WERI-Rb-1 (cell line): ENCODE results near the gene OST4.

Source experiments
- DNase-seq: peaks from one replicate; pipeline ENCODE4 v3.0.0-alpha.2; 2020
- H3K27ac ChIP-seq: fragments of 250-450 bp; sonication (Bioruptor Pico); 2 replicates; pipeline ENCODE4 v1.5.1; 2020; ENCODE audit warnings: mild to moderate bottlenecking, moderate library complexity
- H3K27me3 ChIP-seq: fragments of 250-450 bp; sonication (Bioruptor Pico); 2 replicates; pipeline ENCODE4 v1.5.1; 2021; ENCODE audit warnings: mild to moderate bottlenecking, low read depth, moderate library complexity; ENCODE audit not compliant: insufficient read depth, severe bottlenecking
- H3K36me3 ChIP-seq: fragments of 250-450 bp; sonication (Bioruptor Pico); 2 replicates; pipeline ENCODE4 v1.5.1; 2020; ENCODE audit warnings: mild to moderate bottlenecking, moderate library complexity
- H3K4me3 ChIP-seq: 2 replicates; pipeline ENCODE4 v1.5.1; 2011; ENCODE audit warnings: low read depth, mild to moderate bottlenecking, control low read depth, low read length
- H3K9me3 ChIP-seq: fragments of 250-450 bp; sonication (Bioruptor Pico); 2 replicates; pipeline ENCODE4 v1.5.1; 2021; ENCODE audit warnings: mild to moderate bottlenecking, moderate library complexity; ENCODE audit not compliant: severe bottlenecking
- CTCF ChIP-seq: IDR thresholded peaks from 2 replicates; pipeline ENCODE4 v1.5.1; 2011; ENCODE audit warnings: low read depth, mild to moderate bottlenecking, control low read depth, inconsistent platforms, low read length

Gene OST4

GRCh38 chr2:27059141-27059820 is 12.2 kb downstream of the OST4 start:
- Histone ChIP-seq H3K9me3 (no peaks in the 10 kb centered on the region), H3K27ac (no peak overlapping the region), H3K27me3 (no peaks in the 10 kb centered on the region), H3K4me3 (no peak overlapping the region), H3K36me3 (peaks cover 66% of the 10 kb centered on the region)
- no peak for TF ChIP-seq CTCF
- DNase-seq: no peak

GRCh38 chr2:27058210-27058609 is 13.2 kb downstream of the OST4 start:
- DNase-seq: no peak
- peaks cover 77% of the 10 kb centered on the region for H3K36me3 ChIP-seq
- no peaks in the 10 kb centered on the region for H3K27me3 ChIP-seq
- no peak for TF ChIP-seq CTCF
- no peaks in the 10 kb centered on the region for H3K9me3 ChIP-seq
- no peak overlapping the region for H3K27ac ChIP-seq
- H3K4me3 ChIP-seq: no peak overlapping the region

GRCh38 chr2:27057184-27057583 is 14.3 kb downstream of the OST4 start:
- Histone ChIP-seq H3K27me3 (no peaks in the 10 kb centered on the region), H3K4me3 (no peak overlapping the region), H3K36me3 (peaks cover 72% of the 10 kb centered on the region), H3K27ac (no peak overlapping the region), H3K9me3 (no peaks in the 10 kb centered on the region)
- DNase-seq: no peak
- TF ChIP-seq CTCF: no peak

DNA sequence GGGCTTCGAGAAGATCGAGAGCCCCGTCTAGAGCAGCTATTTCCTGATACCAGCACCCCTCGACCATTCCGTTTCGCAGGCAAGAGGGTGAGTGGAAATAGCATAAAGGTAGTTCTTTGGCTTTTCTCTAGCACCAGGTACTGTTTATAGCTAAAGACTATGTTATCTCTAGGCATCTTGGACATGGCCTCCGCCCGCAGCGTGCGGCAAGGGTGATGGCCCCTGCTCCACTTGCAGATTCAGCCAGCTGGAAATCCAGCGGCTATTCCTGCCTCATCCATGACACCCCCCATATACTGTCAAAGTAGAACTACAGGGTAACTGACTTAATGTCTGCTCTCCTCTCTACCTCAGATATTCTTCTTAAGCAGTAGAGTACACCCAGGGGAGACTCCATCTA is 16.7 kb downstream of the OST4 start:
- no peak for TF ChIP-seq CTCF
- Histone ChIP-seq H3K36me3 (peaks cover 70% of the 10 kb centered on the region), H3K9me3 (no peaks in the 10 kb centered on the region), H3K27ac (no peak overlapping the region), H3K27me3 (no peaks in the 10 kb centered on the region), H3K4me3 (no peak overlapping the region)
- no peak for DNase-seq

DNA sequence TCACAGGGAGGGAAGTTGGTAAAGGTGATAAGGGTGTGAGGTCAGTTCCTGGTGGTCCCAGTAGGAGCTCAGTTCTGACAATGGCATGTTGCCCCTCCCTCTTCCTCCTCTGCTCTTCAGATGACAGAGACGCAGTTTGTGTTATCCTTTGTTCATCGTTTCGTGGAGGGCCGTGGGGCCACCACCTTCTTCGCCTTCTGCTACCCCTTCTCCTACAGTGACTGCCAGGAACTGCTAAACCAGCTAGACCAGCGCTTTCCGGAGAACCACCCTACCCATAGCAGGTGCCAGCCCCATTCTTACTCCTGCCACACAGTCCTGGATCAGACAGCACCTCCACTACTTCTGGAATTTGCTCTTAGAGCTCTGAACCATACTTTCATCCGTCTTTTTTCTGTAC is 17.7 kb downstream of the OST4 start:
- no peak overlapping the region for H3K27ac ChIP-seq
- H3K36me3 ChIP-seq: peaks cover 60% of the 10 kb centered on the region
- no peak for TF ChIP-seq CTCF
- no peaks in the 10 kb centered on the region for H3K9me3 ChIP-seq
- no peak for DNase-seq
- no peak overlapping the region for H3K4me3 ChIP-seq
- H3K27me3 ChIP-seq: no peaks in the 10 kb centered on the region

GRCh38 chr2:27053321-27053720 is 18.1 kb downstream of the OST4 start:
- no peaks in the 10 kb centered on the region for H3K27me3 ChIP-seq
- no peak for DNase-seq
- no peak overlapping the region for H3K4me3 ChIP-seq
- H3K36me3 ChIP-seq: peaks cover 56% of the 10 kb centered on the region
- H3K9me3 ChIP-seq: no peaks in the 10 kb centered on the region
- no peak for TF ChIP-seq CTCF
- H3K27ac ChIP-seq: no peak overlapping the region
